ENCODE results near the gene SMIM23.

DNA sequence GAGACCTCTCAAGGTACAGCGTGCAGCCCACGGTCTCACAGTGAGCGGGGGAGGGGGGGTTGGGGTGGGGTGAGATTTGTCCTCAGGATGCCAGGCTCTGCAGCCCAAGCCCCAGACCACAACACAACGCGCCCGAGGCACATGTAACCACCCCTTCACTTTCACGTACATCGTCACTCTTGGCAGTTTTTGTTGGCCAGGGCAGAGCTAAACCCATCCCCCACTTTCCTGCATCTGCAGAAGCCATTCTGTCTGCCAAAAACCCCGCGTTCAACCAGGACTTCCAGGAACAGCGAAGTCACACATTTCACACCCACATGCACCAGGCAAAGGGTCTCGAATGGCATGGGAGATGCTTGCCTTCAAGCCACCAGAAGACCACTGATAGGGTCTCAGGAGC lies 9.4 kb upstream of the SMIM23 start:
- TF ChIP-seq POLR2A (IDR thresholded peaks at IDR 0.05) (no peak), POLR2AphosphoS5 (IDR thresholded peaks at IDR 0.05) (no peak)
- TF ChIP-seq, protein P1, sequence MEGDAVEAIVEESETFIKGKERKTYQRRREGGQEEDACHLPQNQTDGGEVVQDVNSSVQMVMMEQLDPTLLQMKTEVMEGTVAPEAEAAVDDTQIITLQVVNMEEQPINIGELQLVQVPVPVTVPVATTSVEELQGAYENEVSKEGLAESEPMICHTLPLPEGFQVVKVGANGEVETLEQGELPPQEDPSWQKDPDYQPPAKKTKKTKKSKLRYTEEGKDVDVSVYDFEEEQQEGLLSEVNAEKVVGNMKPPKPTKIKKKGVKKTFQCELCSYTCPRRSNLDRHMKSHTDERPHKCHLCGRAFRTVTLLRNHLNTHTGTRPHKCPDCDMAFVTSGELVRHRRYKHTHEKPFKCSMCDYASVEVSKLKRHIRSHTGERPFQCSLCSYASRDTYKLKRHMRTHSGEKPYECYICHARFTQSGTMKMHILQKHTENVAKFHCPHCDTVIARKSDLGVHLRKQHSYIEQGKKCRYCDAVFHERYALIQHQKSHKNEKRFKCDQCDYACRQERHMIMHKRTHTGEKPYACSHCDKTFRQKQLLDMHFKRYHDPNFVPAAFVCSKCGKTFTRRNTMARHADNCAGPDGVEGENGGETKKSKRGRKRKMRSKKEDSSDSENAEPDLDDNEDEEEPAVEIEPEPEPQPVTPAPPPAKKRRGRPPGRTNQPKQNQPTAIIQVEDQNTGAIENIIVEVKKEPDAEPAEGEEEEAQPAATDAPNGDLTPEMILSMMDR (IDR thresholded peaks at IDR 0.05): no peak

Data from breast epithelium (tissue), 3 donors.